NCI-H1417 treated with DMSO at 0.1 percent for 48 hours (cell line): ENCODE measurements around the gene G6PC3.
"Not testable (repeated sequence)": the region's sequence is repeated elsewhere in the genome, so short reads cannot be mapped to it uniquely, and the experiment has no call there.

Experiments used
- DNase-seq: peaks from one replicate; lab custom pipeline; 2025; lab: John Stamatoyannopoulos, UW

G6PC3 gene

DNA sequence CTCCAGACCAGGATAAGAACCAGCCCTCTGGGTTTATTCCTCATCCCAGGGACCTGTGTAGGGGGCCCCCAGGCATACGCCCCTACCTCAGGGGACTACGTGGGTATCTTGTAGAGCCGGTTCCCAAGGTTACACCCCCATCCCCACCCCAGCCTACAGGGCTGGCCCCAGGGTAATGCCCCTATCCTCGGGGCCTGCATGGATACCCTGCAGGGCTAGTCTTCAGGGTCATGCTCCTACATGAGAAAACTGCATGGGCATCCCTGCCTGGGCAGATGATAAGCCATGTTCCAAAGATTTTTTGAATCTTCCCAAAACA lies 38.7 kb downstream of the G6PC3 start:
- no peak for DNase-seq

DNA sequence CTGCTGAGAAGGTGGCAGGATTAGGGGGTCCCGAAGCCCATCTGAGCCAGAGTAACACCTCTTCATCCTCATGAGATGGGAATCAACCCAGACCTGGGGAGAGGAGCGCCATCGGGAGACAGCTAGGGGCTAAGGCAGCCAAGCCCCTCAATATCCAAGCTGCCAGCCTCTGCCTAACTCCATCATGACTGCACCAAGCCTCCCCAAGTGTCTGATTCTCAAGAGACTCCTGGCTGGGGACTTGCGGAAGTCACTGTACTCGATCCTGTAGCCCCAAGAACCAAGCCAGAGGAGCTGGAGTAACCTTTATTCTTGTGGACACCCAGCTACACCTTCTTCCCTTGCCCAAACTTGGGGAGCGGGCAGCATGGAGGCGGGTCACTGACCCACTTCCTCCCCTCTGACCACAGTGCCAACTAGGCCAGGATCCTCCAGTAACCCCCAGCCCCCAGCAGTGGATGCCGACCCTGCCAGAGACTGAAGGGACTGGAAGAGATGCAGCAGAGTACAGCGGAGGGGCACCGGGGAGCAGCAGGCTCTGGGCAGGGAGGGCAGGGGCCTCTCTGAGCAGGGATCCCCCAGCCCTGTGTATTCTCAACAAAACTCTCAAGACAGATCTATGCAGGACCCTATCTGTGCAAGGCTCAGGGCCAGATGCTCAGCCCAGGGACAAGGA lies 39.6 kb downstream of the G6PC3 start:
- no peak for DNase-seq

DNA sequence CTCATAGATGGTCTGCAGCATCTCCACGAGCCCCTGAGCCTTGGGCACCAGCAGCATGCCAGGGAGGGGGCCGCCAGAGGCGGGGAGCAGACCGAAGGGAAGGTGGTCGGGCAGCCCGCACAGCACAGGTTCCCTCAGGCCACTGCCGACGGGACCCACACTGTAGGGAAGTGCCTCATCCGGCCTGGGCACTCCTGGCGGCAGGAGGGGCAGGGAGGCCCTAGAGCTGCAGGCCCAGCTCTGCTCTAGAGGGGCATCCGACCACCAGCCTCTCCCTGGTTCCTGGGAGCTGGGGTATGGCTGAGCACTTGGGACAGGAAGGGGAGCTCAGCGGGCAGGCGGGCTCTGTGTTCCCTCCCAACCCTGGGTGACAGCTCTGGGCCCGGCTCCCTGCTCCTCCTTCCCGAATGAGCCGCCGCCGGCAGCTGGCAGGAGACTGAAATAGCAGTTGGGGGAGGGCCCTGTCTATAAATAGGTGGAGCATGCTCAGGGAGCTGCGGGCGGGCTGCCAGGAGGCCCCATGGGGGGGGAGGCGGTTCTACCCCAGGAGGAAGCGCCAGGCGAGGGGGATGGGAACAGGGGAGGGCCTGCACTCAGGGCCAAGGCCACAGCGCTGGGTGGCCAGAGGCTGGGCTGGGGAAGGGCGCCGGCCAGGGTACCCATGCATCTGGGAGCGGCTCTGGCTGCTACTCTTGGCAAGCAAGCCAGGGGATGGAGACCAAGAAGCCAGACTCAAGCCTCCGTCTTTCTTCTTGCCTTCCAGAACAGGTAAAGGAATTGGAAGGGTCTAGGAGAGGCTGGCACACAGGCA lies 40.5 kb downstream of the G6PC3 start:
- DNase-seq = peak; percentile 72

DNA sequence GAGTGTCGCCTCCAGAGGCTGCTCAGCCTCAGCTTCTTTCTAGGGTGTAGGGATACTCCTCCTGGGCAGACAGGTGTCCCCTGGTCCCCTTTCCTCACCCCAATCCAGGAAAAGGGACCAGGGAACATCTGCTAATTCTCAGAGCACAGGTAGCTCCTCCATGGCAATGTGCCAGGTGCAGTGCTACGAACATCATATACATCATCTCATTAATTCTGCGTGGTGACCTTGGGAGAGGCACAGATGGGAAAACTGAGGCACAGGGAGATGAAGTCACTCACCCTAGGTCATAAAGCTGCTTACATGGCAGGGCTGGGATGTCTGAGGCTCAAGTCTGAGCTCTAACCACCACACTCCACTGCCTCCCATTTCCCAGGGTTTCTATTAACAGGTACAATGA lies 41.2 kb downstream of the G6PC3 start:
- no peak for DNase-seq

DNA sequence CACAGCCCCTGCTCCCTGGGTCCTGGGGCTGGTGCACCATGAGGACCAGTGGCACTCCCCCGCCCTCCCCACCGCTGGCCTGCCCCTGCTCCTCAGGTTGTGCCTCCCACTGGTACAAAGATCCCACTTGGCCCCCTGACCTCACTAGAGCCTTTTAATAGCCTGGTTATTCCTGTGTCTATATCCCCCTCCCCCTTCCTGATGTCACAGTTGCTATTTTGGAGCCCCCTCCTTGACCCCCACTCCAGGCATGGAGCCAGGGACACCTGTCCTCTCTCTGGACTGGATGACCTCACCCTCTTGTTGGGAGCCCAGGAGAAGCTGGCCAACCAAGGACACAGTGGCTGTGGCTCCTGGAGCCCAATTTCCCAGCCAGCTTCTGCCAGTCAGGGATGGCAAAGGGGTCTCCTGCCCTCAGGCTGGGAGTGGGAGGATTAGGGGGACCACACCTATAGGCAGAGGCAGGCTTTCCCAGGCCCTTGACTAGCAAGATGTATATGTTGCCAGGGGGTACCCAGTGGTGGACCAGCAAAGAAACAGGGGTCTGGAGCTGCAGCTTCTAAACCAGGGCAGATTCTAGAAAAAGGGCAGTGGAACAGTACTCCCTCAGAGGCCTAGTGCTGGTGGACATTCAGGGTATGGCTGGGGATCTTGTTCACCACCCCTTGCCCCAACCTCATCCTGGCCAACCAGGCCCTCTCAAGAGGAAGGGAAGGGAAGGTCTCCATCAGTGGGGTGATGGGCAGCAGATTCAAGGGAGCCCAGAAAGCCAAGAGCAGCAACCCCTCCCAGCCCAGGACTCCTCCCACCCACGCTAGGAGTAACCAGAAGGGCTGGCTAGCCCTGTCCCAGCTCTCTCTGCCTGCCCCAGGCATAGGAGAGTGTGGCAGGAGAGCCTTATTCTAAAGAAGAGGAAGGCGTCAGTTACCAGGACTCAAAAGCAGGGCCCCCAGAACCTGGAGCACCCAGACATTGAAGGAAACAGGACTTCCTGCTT lies 42.0 kb downstream of the G6PC3 start:
- DNase-seq = no peak

DNA sequence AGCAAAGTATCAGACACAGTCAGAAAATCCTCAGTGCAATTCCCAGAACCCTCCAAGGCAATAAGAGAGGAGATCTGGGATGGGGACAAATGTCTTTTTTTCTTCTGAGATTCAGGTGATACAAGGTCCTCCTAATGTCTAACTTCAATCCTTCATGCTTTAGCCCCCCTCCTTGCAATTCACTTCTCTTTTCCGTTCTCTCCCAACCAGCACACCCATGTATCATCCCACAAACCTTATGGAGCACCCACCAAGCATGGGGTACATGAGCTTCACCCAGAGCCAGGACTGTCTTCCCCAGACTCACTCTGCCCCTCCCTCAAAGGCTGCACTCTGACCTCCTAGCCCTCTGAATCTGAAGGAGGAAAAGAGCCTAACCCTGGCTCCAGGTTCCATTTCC lies 42.8 kb downstream of the G6PC3 start:
- DNase-seq = no peak

DNA sequence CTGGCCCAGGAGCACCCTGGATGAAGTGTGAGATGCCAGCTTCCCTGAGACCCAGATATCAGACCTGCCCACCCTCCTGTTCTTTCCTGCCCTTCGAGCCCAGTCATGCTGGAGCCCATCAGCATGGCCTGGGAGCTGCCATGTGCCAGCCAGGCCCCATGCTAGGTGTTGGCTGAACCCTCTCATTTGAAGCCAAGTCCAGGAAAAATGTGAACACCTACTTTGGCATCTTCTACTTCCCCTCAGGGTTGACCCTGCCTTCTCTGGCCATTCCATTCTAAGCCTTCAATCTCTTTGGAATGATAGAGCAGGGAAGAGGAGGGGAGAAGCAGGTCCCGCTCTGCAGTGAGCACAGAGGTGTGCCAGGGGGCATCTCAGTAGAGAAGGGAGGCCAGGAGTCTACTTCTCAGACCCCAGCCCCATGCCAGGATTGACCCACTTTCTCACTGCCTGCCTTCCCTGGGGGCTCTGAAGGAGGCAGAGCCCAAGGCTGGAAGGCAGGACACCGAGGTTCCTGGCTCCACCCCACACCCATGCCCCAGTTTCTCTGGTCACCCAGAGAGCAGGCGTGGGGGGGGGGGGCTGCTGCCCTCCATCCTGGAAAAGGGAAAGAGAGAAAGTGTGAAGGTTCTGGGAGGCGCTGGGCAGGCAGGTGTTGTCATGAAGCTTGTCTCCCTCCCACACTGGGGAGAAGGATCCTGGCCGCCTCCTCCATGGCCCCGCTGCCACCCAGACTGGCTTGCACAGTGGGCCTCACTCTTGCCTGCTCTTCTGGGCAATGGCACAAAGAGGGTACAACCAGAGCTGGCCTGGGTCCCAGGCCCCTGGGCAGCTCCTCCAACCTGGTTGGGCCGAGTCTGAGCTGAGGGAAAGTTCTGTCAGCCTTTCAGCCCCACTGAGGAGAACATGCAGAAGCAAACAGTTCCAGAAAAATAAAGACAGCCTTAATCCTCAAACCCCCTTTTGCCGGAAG lies 43.6 kb downstream of the G6PC3 start:
- no peak for DNase-seq

DNA sequence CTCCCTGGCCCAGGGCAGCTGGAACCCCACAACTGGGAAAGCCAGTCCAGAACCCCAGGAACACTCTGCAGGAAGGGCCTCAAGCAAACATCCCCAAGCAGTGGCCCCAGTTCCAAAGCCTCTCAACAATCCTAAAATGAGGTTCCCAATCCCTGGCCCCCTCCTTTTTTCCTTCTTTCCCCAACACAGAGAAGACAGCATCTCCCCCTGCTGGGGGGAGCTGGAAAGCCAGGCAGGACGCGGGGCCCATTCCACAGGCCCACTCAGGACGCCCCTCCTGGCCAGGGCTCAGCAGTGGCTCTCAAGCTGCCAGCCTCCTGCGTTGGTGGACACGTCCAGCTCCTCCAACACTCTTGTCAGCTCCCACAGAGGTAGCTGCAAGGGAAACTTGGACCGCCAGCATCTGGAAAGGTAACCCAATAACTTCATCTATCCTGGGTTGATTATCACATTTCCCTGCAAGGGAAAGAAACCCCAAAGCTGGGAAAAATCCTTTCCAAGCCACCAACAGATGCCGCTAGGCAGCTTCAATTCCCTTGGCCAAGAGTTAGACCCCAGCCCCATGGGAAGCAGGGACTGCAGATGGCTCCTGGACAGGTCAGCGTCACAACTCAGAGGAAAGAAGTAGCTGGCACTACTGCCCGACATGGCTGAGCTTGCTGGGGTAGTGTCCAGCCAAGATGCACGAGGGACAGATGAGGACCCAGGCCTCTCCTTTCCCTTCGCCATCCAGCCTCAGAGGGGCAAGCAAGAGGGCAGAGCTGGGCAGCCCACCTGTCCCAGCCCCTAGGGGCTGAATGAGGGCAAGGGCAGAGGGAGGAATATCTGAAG lies 45.3 kb downstream of the G6PC3 start:
- DNase-seq = no peak

DNA sequence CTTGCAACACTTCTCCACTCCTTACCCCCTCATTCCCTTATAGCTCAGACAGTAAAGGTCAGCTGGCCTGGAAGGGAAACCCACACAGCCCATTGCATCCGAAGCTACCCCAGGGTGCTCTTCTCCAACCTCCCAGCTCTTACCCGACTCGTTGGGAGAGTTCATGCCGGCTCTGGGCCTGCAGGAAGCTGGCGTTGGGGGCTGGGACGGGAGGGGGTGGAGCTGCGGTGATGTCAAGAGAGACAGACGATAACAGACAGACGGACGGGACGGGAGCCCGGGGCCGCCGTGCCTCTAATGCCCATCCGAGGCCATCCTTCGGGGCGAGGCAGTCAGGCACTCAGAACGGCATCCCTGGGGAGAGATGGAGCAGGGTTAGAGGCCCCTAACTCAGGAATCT lies 46.8 kb downstream of the G6PC3 start:
- no peak for DNase-seq

DNA sequence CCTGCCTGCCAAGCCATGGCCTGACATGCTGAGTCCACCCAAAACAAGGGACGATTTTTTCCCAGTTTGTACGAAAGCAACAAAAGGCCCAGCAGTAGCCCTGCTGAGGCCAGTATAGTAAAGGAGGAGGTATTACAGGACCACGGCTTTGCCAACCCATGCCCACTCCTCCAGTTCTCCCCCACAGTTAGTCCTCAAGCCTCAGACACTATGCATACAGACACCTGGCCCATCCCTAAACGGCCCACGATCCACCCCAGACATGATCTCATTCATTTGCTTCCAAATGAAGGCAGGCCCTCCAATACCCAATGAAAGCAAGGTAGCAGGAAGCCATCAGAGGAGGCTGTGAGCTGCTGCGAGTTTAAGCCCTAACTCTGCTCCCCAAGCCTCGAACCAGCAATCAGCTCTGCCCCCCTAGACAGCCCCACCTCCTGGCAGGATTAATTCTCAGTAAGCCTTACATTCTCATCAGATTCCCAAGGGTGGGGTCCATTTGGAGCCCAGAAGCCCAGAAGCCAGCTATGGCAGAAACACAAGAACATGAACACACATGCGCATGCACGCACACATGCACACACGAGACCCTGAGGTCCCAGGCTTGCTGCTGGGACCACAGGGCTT lies 48.0 kb downstream of the G6PC3 start:
- DNase-seq = no peak

DNA sequence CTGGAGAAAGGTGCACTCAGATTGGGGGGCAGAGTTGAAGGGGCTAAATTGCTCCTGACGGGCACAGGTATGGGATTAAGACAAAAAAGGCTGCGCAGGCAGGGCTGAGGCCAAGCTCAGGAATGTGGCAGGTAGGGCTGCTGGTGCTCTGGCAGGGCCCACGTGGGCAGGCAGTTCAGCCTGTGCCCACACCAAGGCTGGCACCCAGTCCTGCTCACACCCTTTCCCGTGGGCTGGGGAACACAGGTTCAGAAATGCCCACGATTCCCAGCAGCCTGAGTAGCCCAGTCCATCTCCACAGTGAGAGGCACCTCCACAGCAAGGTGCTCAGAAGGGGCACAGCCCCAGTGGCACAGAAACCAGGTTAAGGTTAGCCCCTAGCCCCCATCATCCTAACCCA lies 48.5 kb downstream of the G6PC3 start:
- DNase-seq = no peak

DNA sequence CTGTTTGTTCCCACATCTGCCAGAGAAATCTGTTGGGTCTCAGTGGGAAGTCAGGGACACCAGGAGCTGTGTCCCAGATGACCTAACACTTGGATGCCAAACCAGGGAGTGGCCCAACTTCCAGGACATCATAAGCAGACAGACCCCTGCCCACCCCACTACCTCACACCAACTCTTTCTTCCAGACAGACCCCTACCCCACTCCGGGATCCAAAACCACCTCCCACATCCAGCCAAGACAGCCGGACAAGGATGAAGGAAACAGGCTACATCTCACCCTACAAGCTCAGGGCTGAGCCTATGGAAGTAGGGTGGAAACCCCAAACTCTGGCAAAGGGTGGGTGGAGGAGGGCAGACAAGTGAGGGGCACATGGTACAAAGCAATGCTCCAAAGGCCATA lies 49.3 kb downstream of the G6PC3 start:
- DNase-seq = no peak

DNA sequence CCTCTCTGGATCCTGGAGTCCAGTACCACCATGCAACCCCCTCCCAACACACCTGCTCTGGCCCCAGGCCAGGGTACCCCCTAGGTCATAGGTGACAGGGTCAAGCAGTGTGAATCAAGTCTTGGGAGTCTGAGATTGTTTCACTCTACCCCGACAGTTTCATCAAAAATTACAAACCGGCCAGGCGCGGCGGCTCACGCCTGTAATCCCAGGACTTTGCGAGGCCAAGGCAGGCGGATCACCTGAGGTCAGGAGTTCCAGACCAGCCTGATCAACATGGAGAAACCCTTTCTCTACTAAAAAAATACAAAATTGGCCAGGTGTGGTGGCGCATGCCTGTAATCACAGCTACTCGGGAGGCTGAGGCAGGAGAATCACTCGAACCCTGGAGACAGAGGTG lies 49.7 kb downstream of the G6PC3 start:
- not testable (repeated sequence) for DNase-seq

DNA sequence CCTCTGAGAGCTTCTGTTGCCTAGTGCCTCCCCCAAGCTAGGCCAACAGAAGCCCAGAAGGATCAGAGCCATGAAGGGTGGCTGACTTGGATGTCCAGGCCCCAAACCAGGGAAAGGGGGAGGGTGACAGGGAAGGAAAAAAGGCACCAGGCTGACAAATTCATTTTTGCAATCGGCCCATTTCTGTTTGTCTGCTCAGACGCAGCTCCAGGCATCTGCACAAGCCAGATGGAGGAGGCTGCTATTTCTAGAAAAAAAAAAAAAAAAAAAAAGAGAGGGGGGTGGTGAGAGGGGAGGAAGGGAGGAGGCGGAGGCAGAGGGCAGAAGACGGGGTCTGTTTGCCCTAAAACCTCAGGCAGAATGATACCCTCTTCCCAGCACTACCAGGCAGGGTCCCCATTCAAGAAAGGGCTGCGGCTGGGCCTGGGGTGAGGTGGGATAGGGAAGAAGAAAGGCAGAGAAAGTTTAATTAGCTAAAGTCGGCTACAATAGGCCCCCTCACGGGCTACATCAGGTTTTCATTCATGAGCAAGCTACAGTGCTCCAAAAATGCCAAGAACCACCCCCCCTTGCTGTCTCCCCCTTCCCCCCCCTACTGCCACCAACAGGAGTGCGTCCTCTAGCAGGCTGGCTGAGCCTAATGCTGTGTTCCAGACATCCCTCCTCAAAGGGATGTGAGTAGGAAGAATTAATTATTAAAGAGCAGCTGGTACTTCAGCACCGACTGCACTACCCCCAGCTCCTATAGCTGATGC lies 50.5 kb downstream of the G6PC3 start:
- DNase-seq = no peak

DNA sequence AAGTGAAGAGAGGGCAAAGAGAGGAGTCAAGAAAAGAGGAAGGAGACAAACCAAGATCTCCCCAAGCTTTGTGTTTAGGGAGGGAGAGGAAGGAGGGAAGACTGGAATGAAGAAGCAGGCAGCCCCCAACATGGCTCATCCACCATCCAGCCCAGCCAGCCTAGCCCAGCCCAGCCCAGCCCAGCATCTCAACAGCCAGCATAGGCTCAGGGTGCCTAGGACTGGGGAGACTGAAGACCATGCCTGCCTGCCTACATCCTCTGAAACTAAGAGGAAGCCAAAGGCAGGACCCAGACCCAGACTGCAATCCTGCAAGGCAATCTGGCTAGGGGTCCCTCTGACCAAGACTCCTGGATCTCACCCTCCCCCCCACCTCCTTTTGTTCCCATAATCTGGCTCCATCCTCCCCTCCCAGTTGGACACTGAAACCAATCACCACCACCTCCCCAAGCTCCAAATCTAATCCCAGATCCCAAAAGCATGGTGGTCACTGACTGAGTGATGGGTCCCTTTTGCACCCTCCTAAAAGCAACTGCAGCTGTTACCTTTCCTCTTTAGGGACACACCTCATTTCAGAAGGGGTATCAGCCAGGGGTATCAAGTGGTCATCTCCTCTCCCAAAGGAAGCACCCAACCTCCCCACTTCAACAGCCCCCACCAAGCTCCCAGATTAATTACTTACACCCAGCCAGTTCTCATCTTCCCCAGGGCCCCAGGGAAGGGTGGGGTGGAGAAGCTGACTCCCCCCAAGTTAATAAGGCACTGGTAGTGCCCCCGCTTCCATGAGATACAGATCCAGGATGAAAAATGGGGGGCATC lies 51.7 kb downstream of the G6PC3 start:
- DNase-seq = no peak

DNA sequence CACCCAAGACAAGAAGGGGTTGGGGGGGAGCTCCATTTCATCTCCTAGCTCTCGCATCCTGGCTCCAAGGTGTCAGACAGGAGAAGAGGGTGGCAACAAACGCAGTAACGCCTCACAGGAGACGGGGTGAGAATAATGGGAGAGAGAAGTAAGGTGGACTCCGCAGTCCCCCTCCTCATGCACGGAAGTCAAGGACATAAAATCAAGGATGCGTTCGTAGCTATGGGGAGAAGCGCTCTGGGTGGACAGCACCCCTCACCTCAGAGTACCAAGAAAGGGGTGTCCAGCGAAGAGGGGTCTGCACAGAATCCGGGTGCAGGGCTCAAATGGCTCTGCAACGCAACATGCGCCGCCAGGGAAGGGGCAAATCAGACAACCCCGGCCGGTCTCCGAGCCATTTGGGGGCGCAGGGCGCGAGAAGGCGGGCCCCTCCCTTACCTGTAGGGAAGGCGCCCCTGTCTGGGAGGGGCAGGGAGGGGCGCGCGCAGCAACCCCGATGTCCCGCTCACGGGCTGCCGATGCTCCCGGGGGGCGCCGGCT lies 52.4 kb downstream of the G6PC3 start:
- DNase-seq = no peak

DNA sequence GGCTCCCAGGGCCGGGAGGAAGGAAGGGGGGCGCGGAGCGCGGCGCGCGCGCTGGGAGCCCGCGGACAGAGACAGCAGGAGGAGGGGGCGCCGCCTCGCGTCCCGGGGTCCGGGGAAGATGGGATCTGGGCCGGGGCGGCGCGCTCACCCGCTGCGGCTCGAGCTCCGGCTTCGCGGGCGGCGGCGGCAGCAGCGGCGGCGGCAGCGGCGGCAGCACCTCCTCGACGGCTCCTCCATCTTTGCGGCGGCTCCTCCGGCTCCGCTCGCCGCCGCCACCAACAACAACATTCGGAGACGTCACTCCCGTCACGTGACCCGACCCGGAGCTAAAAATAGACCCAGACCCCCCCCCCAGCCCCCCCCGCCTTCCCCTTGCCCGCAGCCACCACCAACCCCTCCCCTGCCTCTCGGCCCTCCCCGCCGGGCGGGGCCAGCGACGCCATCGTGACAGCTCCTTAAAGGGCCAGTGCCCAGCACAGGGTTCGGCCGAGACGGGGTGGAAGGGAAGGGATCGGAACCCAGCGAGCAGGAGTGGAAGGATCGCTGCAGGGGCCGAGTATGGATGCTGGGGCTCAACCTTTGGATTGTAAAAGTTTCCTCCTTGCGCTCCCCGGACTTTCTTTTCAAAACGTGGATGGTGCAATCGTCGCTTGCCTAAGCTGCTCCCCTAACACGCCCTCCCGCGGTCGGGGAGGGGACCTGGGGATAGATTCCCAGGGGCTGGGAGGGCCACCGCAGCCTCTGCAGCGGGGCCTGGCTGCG lies 53.0 kb downstream of the G6PC3 start, which contains the start of gene HDAC5:
Gene HDAC5, minus strand, starts transcription at position 286 of the 762 bp plus-strand sequence. CDS start 6,126 bp downstream, outside the sequence.
- peak; percentile 81 for DNase-seq
